B cell (primary cell): Measurements from ENCODE around the gene TLDC2. TPM values are rescaled to one million over a fixed set of nuclear protein-coding genes. Genes with fewer than 3 reads are reported as not detected.

Experiments used
- ATAC-seq: fragments of 200-7000 bp; cut with Tn5 transposase; one replicate; pipeline ENCODE4 v1.10.0; 2021; ENCODE audit warnings: low read depth, mild to moderate bottlenecking, moderate number of reproducible peaks, moderate library complexity
- CTCF ChIA-PET: fragments of 350-600 bp; sonication (Branson Sonifier 250); formaldehyde crosslinking; loops from one replicate; lab custom pipeline; 2021; ENCODE audit warnings: antibody characterized with exemption, inconsistent platforms; lab: Charles Lee
- POLR2A ChIA-PET: fragments of 350-600 bp; sonication (Branson Sonifier 250); formaldehyde crosslinking; loops from one replicate; lab custom pipeline; 2021; ENCODE audit warnings: antibody characterized with exemption; lab: Charles Lee
- DNase-seq: peaks from one replicate; pipeline ENCODE4 v3.0.0; 2013
- H2AFZ ChIP-seq: 2 replicates; pipeline ENCODE4 v1.6.1; 2012; ENCODE audit warnings: mild to moderate bottlenecking, low read depth, low read length; ENCODE audit not compliant: insufficient read depth, poor library complexity, severe bottlenecking
- H3K27ac ChIP-seq, 2 donors: 1 replicate in 1 of 2; 2 replicates in 1 of 2; pipeline ENCODE4 v1.5.1; 2012 to 2013; ENCODE audit warnings: low read length in 2 of 2, mild to moderate bottlenecking in 2 of 2, moderate library complexity in 1 of 2
- H3K27me3 ChIP-seq, 4 experiments: fragments of 200-600 bp in 1 of 4; sonication (generic) in 1 of 4; replicated peaks in 1 of 4; 1 replicate in 2 of 4; 2 replicates in 2 of 4; pipeline versions ENCODE4 v1.6.1 to v1.7.0; 2013 to 2016; ENCODE audit warnings: low read length in 3 of 4, mild to moderate bottlenecking in 2 of 4, mixed read lengths in 1 of 4, moderate library complexity in 1 of 4; ENCODE audit not compliant: insufficient read depth in 4 of 4, control insufficient read depth in 3 of 4; ENCODE audit errors: control extremely low read depth in 1 of 4
- H3K36me3 ChIP-seq, 2 experiments: replicated peaks in 1 of 2; 1 replicate in 1 of 2; 2 replicates in 1 of 2; pipeline versions ENCODE4 v1.6.1 to v1.7.1; 2013; ENCODE audit warnings: low read length in 1 of 2; ENCODE audit not compliant: insufficient read depth in 2 of 2, control insufficient read depth in 1 of 2; ENCODE audit errors: control extremely low read depth in 1 of 2, extremely low read depth in 1 of 2
- H3K4me1 ChIP-seq, 2 donors: fragments of 200-600 bp in 1 of 2; sonication (generic) in 1 of 2; 1 replicate in 1 of 2; 2 replicates in 1 of 2; pipeline versions ENCODE4 v1.5.1 to v1.6.1; 2013 to 2017; ENCODE audit warnings: low read length in 2 of 2; ENCODE audit not compliant: control insufficient read depth in 2 of 2, insufficient read depth in 2 of 2
- H3K4me2 ChIP-seq: replicated peaks from 2 replicates; pipeline ENCODE3; 2012; ENCODE audit warnings: mild to moderate bottlenecking, low read depth, low read length; ENCODE audit not compliant: poor library complexity, severe bottlenecking
- H3K4me3 ChIP-seq, 5 experiments: fragments of 200-600 bp in 1 of 5; sonication (generic) in 1 of 5; 1 replicate in 3 of 5; 2 replicates in 2 of 5; pipeline versions ENCODE4 v1.5.1 to v1.7.0; 2011 to 2016; ENCODE audit warnings: low read length in 4 of 5, mild to moderate bottlenecking in 4 of 5, low read depth in 2 of 5, control low read depth in 1 of 5, moderate library complexity in 1 of 5; ENCODE audit not compliant: insufficient read depth in 1 of 5; ENCODE audit errors: control extremely low read depth in 1 of 5, extremely low read depth in 1 of 5
- H3K79me2 ChIP-seq: fragments of 200-600 bp; sonication (generic); one replicate; pipeline ENCODE4 v1.6.0; 2016; ENCODE audit warnings: low read length; ENCODE audit not compliant: control insufficient read depth, insufficient read depth
- H3K9ac ChIP-seq: fragments of 200-600 bp; sonication (generic); 2 replicates; pipeline ENCODE4 v1.6.1; 2017; ENCODE audit warnings: mild to moderate bottlenecking, low read length, moderate library complexity
- H3K9me3 ChIP-seq, 3 donors: one replicate each; pipeline versions ENCODE4 v1.6.1 to v1.7.1; 2013; ENCODE audit warnings: low read length in 2 of 3; ENCODE audit not compliant: control insufficient read depth in 2 of 3, insufficient read depth in 1 of 3; ENCODE audit errors: control extremely low read depth in 1 of 3
- H4K20me1 ChIP-seq: 2 replicates; pipeline ENCODE4 v1.6.0; 2012; ENCODE audit warnings: mild to moderate bottlenecking, low read length; ENCODE audit not compliant: insufficient read depth, control insufficient read depth, poor library complexity, severe bottlenecking
- H3K27ac Mint-ChIP-seq: one replicate; pipeline ENCODE4 v1.8.0; 2021; ENCODE audit warnings: mixed read lengths
- H3K27me3 Mint-ChIP-seq: one replicate; pipeline ENCODE4 v1.8.0; 2021; ENCODE audit warnings: mixed read lengths
- H3K4me1 Mint-ChIP-seq: one replicate; pipeline ENCODE4 v1.8.0; 2021; ENCODE audit warnings: mixed read lengths
- H3K4me3 Mint-ChIP-seq: one replicate; pipeline ENCODE4 v1.8.0; 2021; ENCODE audit warnings: mixed read lengths
- H3K9me3 Mint-ChIP-seq: one replicate; pipeline ENCODE4 v1.8.0; 2022; ENCODE audit warnings: mixed read lengths; ENCODE audit not compliant: insufficient read depth
- EZH2 ChIP-seq: IDR thresholded peaks from 2 replicates; pipeline ENCODE4 v1.6.1; 2012; ENCODE audit warnings: borderline replicate concordance, low read depth, mild to moderate bottlenecking, moderate library complexity, low read length; ENCODE audit not compliant: insufficient read depth, poor library complexity, severe bottlenecking
- WGBS: methylation state at CpG from one replicate; pipeline ENCODE4 v1.1.5; 2013; ENCODE audit warnings: missing lambda C conversion rate; ENCODE audit not compliant: insufficient coverage; 5-methylcytosine and 5-hydroxymethylcytosine counted together
- intact Hi-C: fragments of 100-400 bp; cut with micrococcal nuclease; formaldehyde crosslinking; loops from one replicate; pipeline ENCODE4 v1.10.0; 2022
- polyA plus RNA-seq: library from polyadenylated mRNA; depleted of rRNA; stranded (reverse); fragments of >200 nt; gene quantifications from 2 replicates; pipeline ENCODE4 v1.2.3, GENCODE V29; 2012
- total RNA-seq, 2 donors: library from RNA; stranded (reverse); fragments of 120-200 nt in 1 of 2; gene quantifications; 1 replicate in 1 of 2; 2 replicates in 1 of 2; pipeline versions ENCODE4 v1.2.3 to v1.2.4, GENCODE V29; 2013 to 2022
- TF ChIP-seq, protein P1 (sequence below): fragments of 200-600 bp; IDR thresholded peaks from one replicate; pipeline ENCODE4 v1.8.0; 2022; ENCODE audit warnings: antibody characterized with exemption, mild to moderate bottlenecking

Gene TLDC2
- total and polyA plus RNA-seq, 2 donors (not counting 1 experiment from before 2014, with no cell fraction given), result 0.13 TPM; not detected in 1

DNA sequence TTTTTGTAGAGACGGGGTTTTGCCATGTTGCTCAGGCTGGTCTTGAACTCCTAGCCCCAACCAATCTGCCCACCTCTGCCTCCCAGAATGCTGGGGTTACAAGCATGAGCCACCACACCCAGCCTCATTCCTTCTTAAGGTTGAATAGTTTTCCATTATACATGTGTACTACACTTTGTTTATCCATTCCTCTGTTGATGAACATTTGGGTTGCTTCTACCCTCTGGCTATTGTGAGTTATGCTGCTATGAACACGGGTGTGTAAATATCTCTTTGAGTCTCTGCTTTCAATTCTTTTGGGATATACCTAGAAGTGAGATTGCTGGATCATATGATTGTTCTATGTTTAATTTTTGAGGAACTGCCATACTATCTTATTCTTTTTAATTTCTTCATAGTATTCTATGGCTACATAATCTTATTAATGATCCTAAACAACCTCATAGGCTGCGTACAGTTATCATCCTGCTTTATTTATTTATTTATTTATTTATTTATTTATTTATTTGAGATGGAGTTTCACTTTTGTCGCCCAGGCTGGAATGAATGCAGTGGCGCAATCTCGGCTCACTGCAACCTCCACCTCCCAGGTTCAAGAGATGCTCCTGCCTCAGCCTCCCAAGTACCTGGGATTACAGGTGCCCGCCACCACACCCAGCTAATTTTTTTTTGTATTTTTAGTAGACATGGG is 49.2 kb upstream of the TLDC2 start:
- Mint-ChIP-seq H3K4me3 (no peak overlapping the region), H3K27me3 (no peaks in the 10 kb centered on the region), H3K27ac (no peak overlapping the region), H3K4me1 (peaks cover 14% of the 10 kb centered on the region), H3K9me3 (no peaks in the 10 kb centered on the region)
- WGBS, result 100% methylated on average over 1 of the region's 7 CpGs
- Histone ChIP-seq H3K4me2 (no peak overlapping the region), H3K27ac (no peak overlapping the region), H3K27me3 (no peaks in the 10 kb centered on the region), H3K4me1 (peaks cover 12 to 15% of the 10 kb centered on the region in 2 donors), H3K4me3 (no peak overlapping the region), H3K79me2 (peaks cover 9% of the 10 kb centered on the region), H3K9ac (no peak overlapping the region), H3K36me3 (peaks cover 2 to 15% of the 10 kb centered on the region in 2 experiments), H2AFZ (no peak overlapping the region), H4K20me1 (no peaks in the 10 kb centered on the region), H3K9me3 (no peaks in the 10 kb centered on the region)
- intact Hi-C loops, result no loop called here
- no peak for ATAC-seq
- no peak for TF ChIP-seq EZH2
- TF ChIP-seq, protein P1, sequence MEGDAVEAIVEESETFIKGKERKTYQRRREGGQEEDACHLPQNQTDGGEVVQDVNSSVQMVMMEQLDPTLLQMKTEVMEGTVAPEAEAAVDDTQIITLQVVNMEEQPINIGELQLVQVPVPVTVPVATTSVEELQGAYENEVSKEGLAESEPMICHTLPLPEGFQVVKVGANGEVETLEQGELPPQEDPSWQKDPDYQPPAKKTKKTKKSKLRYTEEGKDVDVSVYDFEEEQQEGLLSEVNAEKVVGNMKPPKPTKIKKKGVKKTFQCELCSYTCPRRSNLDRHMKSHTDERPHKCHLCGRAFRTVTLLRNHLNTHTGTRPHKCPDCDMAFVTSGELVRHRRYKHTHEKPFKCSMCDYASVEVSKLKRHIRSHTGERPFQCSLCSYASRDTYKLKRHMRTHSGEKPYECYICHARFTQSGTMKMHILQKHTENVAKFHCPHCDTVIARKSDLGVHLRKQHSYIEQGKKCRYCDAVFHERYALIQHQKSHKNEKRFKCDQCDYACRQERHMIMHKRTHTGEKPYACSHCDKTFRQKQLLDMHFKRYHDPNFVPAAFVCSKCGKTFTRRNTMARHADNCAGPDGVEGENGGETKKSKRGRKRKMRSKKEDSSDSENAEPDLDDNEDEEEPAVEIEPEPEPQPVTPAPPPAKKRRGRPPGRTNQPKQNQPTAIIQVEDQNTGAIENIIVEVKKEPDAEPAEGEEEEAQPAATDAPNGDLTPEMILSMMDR, result no peak
- ChIA-PET CTCF (no interaction called here), POLR2A (interaction anchor here (0.6 kb wide), 1 partner anchor 11 kb away, joined by 9 read pairs; no protein-coding TSS in a partner anchor)
- DNase-seq, result no peak
